A549 (cell line): ENCODE results near the gene USP30. TPM values are rescaled to one million over a fixed set of nuclear protein-coding genes. Genes with fewer than 3 reads are reported as not detected.

Experiments used
- ATAC-seq, 2 experiments: fragments of 200-7000 bp in 1 of 2; fragments of >200 bp in 1 of 2; cut with Nextera tagmentation in 1 of 2; cut with Tn5 transposase in 1 of 2; 3 replicates each; pipeline versions ENCODE4 v1.8.0 to v1.9.1; 2018 to 2020; ENCODE audit warnings: mild to moderate bottlenecking in 1 of 2, moderate library complexity in 1 of 2
- CTCF ChIA-PET: fragments of 300-600 bp; sonication (Branson Sonifier 250); formaldehyde crosslinking; extraction: SDS; loops from one replicate; lab custom pipeline; 2021; ENCODE audit warnings: antibody characterized with exemption, inconsistent platforms; lab: Yijun Ruan, JAX
- POLR2A ChIA-PET: fragments of 350-600 bp; formaldehyde crosslinking; extraction: SDS; loops from one replicate; lab custom pipeline; 2021; ENCODE audit warnings: antibody characterized with exemption, inconsistent platforms; lab: Yijun Ruan, JAX
- DNase-seq, 2 experiments: peaks; one replicate each; pipeline versions ENCODE4 v3.0.0 to v3.0.0-alpha.2; 2011 to 2016; ENCODE audit warnings: low read depth in 1 of 2, low spot score in 1 of 2
- FAIRE-seq: peaks from 2 replicates; lab custom pipeline; 2011; peaks lifted over from hg19 to GRCh38; lab: Jason Lieb, UNC
- H3K27ac ChIP-seq, 2 experiments: fragments of >200 bp; sonication (Bioruptor Twin); formaldehyde crosslinking; 3 replicates each; pipeline ENCODE4 v1.5.1; 2016 to 2017
- H3K4me1 ChIP-seq: fragments of >200 bp; sonication (Bioruptor Twin); formaldehyde crosslinking; 3 replicates; pipeline ENCODE4 v1.6.1; 2016
- H3K4me2 ChIP-seq: fragments of >200 bp; sonication (Bioruptor Twin); formaldehyde crosslinking; 3 replicates; pipeline ENCODE4 v1.6.1; 2016
- H3K4me3 ChIP-seq: fragments of >200 bp; sonication (Bioruptor Twin); formaldehyde crosslinking; 3 replicates; pipeline ENCODE4 v1.5.1; 2016
- H3K9me3 ChIP-seq: fragments of >200 bp; sonication (Bioruptor Twin); formaldehyde crosslinking; 3 replicates; pipeline ENCODE4 v1.6.1; 2016
- BHLHE40 ChIP-seq: IDR thresholded peaks from 2 replicates; pipeline ENCODE4 v1.6.1; 2012; ENCODE audit warnings: low read depth, low read length, inconsistent platforms
- CHD4 ChIP-seq: fragments of 200-600 bp; sonication (generic); IDR thresholded peaks from 2 replicates; pipeline ENCODE4 v1.6.1; 2016; ENCODE audit warnings: antibody characterized with exemption, mild to moderate bottlenecking, borderline replicate concordance
- EP300 ChIP-seq, 2 experiments: fragments of >200 bp; sonication (Bioruptor Twin); formaldehyde crosslinking; IDR thresholded peaks; 2 replicates in 1 of 2; 3 replicates in 1 of 2; pipeline ENCODE4 v1.6.1; 2016 to 2017
- ESRRA ChIP-seq: fragments of 150-350 bp; IDR thresholded peaks from 2 replicates; pipeline ENCODE4 v1.6.1; 2014; ENCODE audit warnings: mild to moderate bottlenecking, low read length, borderline replicate concordance
- FOSB ChIP-seq: fragments of 250-450 bp; sonication (Bioruptor Pico); IDR thresholded peaks from 2 replicates; pipeline ENCODE4 v1.5.0; 2020; ENCODE audit warnings: mild to moderate bottlenecking, moderate library complexity
- FOXS1 ChIP-seq: fragments of 250-450 bp; sonication (Bioruptor Pico); IDR thresholded peaks from 2 replicates; pipeline ENCODE4 v1.5.0; 2020; ENCODE audit warnings: mild to moderate bottlenecking, moderate library complexity
- HDAC2 ChIP-seq: fragments of 200-600 bp; sonication (generic); IDR thresholded peaks from 2 replicates; pipeline ENCODE4 v1.6.1; 2016
- HEYL ChIP-seq: fragments of 250-450 bp; sonication (Bioruptor Pico); IDR thresholded peaks from 2 replicates; pipeline ENCODE4 v1.8.0; 2021; ENCODE audit warnings: mild to moderate bottlenecking, moderate library complexity
- JUN ChIP-seq, 2 experiments: fragments of >200 bp; sonication (Bioruptor Twin); formaldehyde crosslinking; IDR thresholded peaks; 2 replicates in 1 of 2; 3 replicates in 1 of 2; pipeline ENCODE4 v1.6.1; 2016 to 2017
- POLR2A ChIP-seq: IDR thresholded peaks from 2 replicates; pipeline ENCODE4 v1.6.1; 2012; ENCODE audit warnings: mild to moderate bottlenecking, low read length
- SMC3 ChIP-seq: fragments of >200 bp; sonication (Bioruptor Twin); formaldehyde crosslinking; IDR thresholded peaks from 3 replicates; pipeline ENCODE4 v1.6.1; 2018; ENCODE audit warnings: inconsistent platforms
- TFCP2L1 ChIP-seq: fragments of 250-450 bp; sonication (Bioruptor Pico); IDR thresholded peaks from 2 replicates; pipeline ENCODE4 v1.5.0; 2021; ENCODE audit warnings: mild to moderate bottlenecking
- TP53 ChIP-seq: fragments of 250-450 bp; sonication (Bioruptor Pico); IDR thresholded peaks from 2 replicates; pipeline ENCODE4 v1.5.0; 2021; ENCODE audit warnings: mild to moderate bottlenecking, moderate library complexity
- ZSCAN20 ChIP-seq: fragments of 250-450 bp; sonication (Bioruptor Pico); IDR thresholded peaks from 2 replicates; pipeline ENCODE4 v1.8.0; 2022; ENCODE audit warnings: mild to moderate bottlenecking, moderate library complexity
- WGBS: methylation state at CpG from one replicate; pipeline ENCODE4 v1.1.6; 2017; ENCODE audit errors: missing lambda C conversion rate; 5-methylcytosine and 5-hydroxymethylcytosine counted together
- polyA plus RNA-seq, 4 experiments: library from polyadenylated mRNA; depleted of rRNA in 3 of 4; stranded (reverse); fragments of >200 nt; fragmentation: RNase III in 1 of 4; extraction: RNeasy Plus Mini Kit Qiagen cat#74134 plus additional on column Dnase treatment in 1 of 4; gene quantifications; 2 replicates in 3 of 4; 3 replicates in 1 of 4; pipeline ENCODE4 v1.2.3, GENCODE V29; 2011 to 2017
- TF ChIP-seq, protein P1 (sequence below): fragments of 250-450 bp; sonication (Bioruptor Pico); IDR thresholded peaks from 2 replicates; pipeline ENCODE4 v1.5.0; 2021; ENCODE audit warnings: mild to moderate bottlenecking, moderate library complexity, borderline replicate concordance
- TF ChIP-seq, protein P2 (sequence below): fragments of 250-450 bp; sonication (Bioruptor Pico); IDR thresholded peaks from 2 replicates; pipeline ENCODE4 v1.5.0; 2020; ENCODE audit warnings: low read depth, mild to moderate bottlenecking, moderate library complexity
- TF ChIP-seq, protein P3 (sequence below): fragments of 450-650 bp; IDR thresholded peaks from 2 replicates; pipeline ENCODE4 v1.6.1; 2014; ENCODE audit warnings: antibody characterized with exemption

USP30 gene
- polyA plus RNA-seq, 2 of the 4 experiments (the other 2 are of a cell fraction): 6.8 to 19.6 TPM

DNA sequence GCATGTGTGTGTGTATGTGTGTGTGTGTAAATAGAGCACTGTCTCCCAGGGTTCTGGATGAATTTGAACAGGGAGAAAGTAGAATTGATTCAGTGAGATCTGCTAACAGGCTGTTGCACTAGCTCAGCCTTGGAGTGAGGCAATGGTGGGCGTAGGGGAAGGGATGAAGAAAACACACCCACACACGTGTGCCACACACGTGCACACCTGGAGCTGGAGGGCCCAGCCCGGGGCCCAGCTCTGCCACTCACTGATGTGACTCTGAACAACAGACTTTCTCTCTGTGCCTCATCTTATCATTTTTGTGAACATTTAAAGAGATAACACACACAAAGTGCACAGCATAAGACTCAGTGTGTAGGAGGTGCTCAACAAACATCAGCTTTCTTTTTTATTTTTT lies 68.2 kb downstream of the USP30 start:
- Histone ChIP-seq H3K9me3 (no peaks in the 10 kb centered on the region), H3K4me2 (no peak overlapping the region), H3K4me1 (no peaks in the 10 kb centered on the region; the same call in 2 of the 3 replicates), H3K4me3 (no peak overlapping the region), H3K27ac (no peak overlapping the region)
- ChIA-PET CTCF (interaction anchor here (0.9 to 3.8 kb wide), 6 partner anchors 9 to 265 kb away, joined by 3 to 29 read pairs (median 5); no protein-coding TSS in a partner anchor), POLR2A (no interaction called here)
- TF ChIP-seq TP53 (no peak), ZSCAN20 (CRISPR knock-in tag) (no peak)
- TF ChIP-seq, protein P1, sequence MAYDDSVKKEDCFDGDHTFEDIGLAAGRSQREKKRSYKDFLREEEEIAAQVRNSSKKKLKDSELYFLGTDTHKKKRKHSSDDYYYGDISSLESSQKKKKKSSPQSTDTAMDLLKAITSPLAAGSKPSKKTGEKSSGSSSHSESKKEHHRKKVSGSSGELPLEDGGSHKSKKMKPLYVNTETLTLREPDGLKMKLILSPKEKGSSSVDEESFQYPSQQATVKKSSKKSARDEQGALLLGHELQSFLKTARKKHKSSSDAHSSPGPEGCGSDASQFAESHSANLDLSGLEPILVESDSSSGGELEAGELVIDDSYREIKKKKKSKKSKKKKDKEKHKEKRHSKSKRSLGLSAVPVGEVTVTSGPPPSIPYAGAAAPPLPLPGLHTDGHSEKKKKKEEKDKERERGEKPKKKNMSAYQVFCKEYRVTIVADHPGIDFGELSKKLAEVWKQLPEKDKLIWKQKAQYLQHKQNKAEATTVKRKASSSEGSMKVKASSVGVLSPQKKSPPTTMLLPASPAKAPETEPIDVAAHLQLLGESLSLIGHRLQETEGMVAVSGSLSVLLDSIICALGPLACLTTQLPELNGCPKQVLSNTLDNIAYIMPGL (CRISPR knock-in tag): no peak
- TF ChIP-seq, protein P2, sequence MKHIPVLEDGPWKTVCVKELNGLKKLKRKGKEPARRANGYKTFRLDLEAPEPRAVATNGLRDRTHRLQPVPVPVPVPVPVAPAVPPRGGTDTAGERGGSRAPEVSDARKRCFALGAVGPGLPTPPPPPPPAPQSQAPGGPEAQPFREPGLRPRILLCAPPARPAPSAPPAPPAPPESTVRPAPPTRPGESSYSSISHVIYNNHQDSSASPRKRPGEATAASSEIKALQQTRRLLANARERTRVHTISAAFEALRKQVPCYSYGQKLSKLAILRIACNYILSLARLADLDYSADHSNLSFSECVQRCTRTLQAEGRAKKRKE (CRISPR knock-in tag): no peak
- ATAC-seq (no peak), FAIRE-seq (no peak), DNase-seq (no peak)
- 70% methylated on average over 4 of the region's 4 CpGs for WGBS

DNA sequence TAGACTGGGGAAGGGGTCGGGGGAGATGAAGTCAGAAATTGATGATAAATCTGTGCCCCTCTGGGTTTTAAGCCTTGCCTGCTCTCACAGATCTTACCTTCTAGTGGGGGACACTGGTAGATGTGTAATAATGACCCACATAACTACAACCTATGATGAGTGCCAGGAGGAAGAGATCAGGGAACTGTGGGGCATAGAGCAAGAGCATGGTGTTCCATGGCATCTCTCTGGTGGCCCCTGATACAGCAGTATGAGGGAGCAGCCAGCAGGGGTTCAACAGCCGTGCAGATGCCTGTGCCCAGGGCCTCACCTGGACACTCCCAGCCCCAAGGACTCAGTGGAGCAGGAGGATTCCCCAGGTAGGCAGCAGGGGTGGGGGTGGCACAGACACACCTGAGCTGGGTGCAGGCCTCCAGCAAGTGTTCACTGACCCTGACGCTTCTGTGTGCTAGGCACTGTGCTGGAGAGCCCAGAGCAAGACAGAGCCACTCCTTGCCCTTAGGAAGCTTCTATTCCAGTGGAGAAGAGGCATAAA lies 69.0 kb downstream of the USP30 start:
- no peak overlapping the region for H3K27ac ChIP-seq
- FAIRE-seq: no peak
- peak in 1 of 2 experiments; percentile 26; a peak in 1 of 6 replicates for ATAC-seq
- no peaks in the 10 kb centered on the region for H3K4me1 ChIP-seq
- WGBS: 70% methylated on average over 3 of the region's 3 CpGs
- no peak overlapping the region for H3K4me2 ChIP-seq
- no peaks in the 10 kb centered on the region for H3K9me3 ChIP-seq
- TF ChIP-seq POLR2A: no peak
- POLR2A ChIA-PET: no interaction called here
- CTCF ChIA-PET: interaction anchor here (0.9 to 3.8 kb wide), 5 partner anchors 10 to 272 kb away, joined by 3 to 29 read pairs (median 3); no protein-coding TSS in a partner anchor
- H3K4me3 ChIP-seq: no peak overlapping the region
- no peak for DNase-seq

DNA sequence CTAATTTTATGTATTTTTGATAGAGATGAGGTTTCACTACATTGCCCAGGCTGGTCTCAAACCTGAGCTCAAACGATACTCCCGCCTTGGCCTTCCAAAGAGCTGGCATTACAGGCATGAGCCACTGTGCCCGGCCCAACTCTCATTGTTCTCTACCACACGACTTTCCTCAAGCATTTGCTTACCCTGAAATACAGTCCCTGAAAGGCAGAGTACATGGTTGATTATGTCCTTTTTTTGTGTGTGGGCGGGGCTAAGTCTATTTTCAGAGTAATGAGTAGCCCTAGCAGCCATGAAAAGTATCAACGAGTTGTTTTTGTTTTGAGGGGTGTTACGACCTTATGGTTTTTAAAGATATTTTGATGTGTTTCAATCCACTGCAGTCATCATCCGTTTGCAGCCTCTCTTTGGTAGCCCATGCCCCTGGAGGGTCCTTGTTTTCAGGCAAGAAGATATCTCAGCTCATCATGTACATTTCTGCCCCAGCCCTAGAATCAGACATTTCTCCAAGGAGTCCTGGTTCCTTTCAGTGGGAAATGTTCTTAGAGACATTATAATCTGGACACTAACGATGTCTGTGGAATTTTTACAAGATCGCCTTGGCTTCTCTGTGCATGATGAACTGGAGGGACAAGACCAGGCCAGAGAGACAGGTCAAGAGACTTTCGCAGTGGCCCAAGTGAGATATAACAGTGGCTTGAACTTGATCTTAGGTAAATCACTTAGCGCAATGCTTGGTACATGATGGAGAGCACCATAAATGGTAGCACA lies 72.7 kb downstream of the USP30 start:
- TF ChIP-seq ESRRA (no peak), FOSB (CRISPR knock-in tag) (no peak), BHLHE40 (no peak), CHD4 (no peak), SMC3 (no peak), HEYL (CRISPR knock-in tag) (no peak), HDAC2 (no peak), JUN (IDR thresholded peaks at IDR 0.05) (no peak), FOXS1 (CRISPR knock-in tag) (no peak), EP300 (IDR thresholded peaks at IDR 0.05) (no peak), TFCP2L1 (CRISPR knock-in tag) (no peak)
- TF ChIP-seq, protein P2 (CRISPR knock-in tag): no peak
- TF ChIP-seq, protein P3, sequence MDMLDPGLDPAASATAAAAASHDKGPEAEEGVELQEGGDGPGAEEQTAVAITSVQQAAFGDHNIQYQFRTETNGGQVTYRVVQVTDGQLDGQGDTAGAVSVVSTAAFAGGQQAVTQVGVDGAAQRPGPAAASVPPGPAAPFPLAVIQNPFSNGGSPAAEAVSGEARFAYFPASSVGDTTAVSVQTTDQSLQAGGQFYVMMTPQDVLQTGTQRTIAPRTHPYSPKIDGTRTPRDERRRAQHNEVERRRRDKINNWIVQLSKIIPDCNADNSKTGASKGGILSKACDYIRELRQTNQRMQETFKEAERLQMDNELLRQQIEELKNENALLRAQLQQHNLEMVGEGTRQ: no peak
- CTCF ChIA-PET: interaction anchor here (1.2 to 1.4 kb wide), 3 partner anchors 9 to 260 kb away, joined by 3 read pairs; no protein-coding TSS in a partner anchor

More for the DNA sequence above, 72.7 kb downstream of the USP30 start:
- no peak overlapping the region for H3K4me3 ChIP-seq
- POLR2A ChIA-PET: no interaction called here
- FAIRE-seq (no peak), ATAC-seq (no peak), DNase-seq (no peak)
- no peak overlapping the region for H3K27ac ChIP-seq
- 78% methylated on average over 12 of the region's 12 CpGs for WGBS
- peaks cover 8% of the 10 kb centered on the region; the same call in 1 of the 3 replicates for H3K4me1 ChIP-seq
- H3K9me3 ChIP-seq: no peaks in the 10 kb centered on the region
- no peak overlapping the region for H3K4me2 ChIP-seq
